ENCODE measurements around the gene RSRC1.

GRCh38 chr3:158248261-158248660, 138.4 kb downstream of the RSRC1 start:
- TF ChIP-seq CTCF (IDR thresholded peaks at IDR 0.05) (no peak), POLR2A (IDR thresholded peaks at IDR 0.05) (no peak)
